GM21367 (cell line): ENCODE results near the gene TMEM165.

Source experiments
- ATAC-seq: cut with Tn5 transposase; IDR thresholded peaks from one replicate; pipeline ENCODE4 v1.9.1; 2021; ENCODE audit not compliant: unreplicated experiment

The TMEM165 gene

GRCh38 chr4:55450566-55450965 is 54.8 kb downstream of the TMEM165 start:
- ATAC-seq, result no peak

- ATAC-seq, result no peak
Measured at GRCh38 chr4:55458164-55458563, 62.4 kb downstream of the TMEM165 start.

GRCh38 chr4:55458611-55459010 is 62.9 kb downstream of the TMEM165 start:
- ATAC-seq, result no peak

- ATAC-seq, result no peak
Measured at GRCh38 chr4:55466001-55466400, 70.2 kb downstream of the TMEM165 start.

GRCh38 chr4:55468724-55469123 is 73.0 kb downstream of the TMEM165 start:
- ATAC-seq, result no peak

- no peak for ATAC-seq
Measured at GRCh38 chr4:55469979-55470378, 74.2 kb downstream of the TMEM165 start.
